Kidney (tissue), 22 donors: ENCODE measurements around the gene PRTG. TPM values are rescaled to one million over a fixed set of nuclear protein-coding genes. Genes with fewer than 3 reads are reported as not detected.

Experiments used
- DNase-seq, 5 donors: peaks; one replicate each; pipeline ENCODE4 v3.0.0-alpha.2; 2013 to 2020
- FAIRE-seq: peaks from 2 replicates; lab custom pipeline; 2012; peaks lifted over from hg19 to GRCh38; lab: Jason Lieb, UNC
- H3K27ac ChIP-seq, 2 donors: one replicate each; pipeline ENCODE4 v1.7.0; 2013; ENCODE audit warnings: low read depth in 2 of 2, low read length in 2 of 2, inconsistent platforms in 1 of 2
- H3K27me3 ChIP-seq: one replicate; pipeline ENCODE4 v1.7.1; 2013; ENCODE audit warnings: low read length, inconsistent platforms; ENCODE audit not compliant: control insufficient read depth, insufficient read depth
- H3K36me3 ChIP-seq, 3 donors: one replicate each; pipeline versions ENCODE4 v1.7.0 to v1.7.1; 2013; ENCODE audit warnings: low read length in 3 of 3, control low read depth in 1 of 3, inconsistent platforms in 1 of 3; ENCODE audit not compliant: insufficient read depth in 3 of 3, control insufficient read depth in 2 of 3
- H3K4me1 ChIP-seq, 3 donors: one replicate each; pipeline versions ENCODE4 v1.7.0 to v1.7.1; 2013; ENCODE audit warnings: low read length in 3 of 3, inconsistent platforms in 1 of 3, low read depth in 1 of 3; ENCODE audit not compliant: control insufficient read depth in 2 of 3, insufficient read depth in 2 of 3
- H3K4me3 ChIP-seq, 3 donors: one replicate each; pipeline versions ENCODE4 v1.7.0 to v1.8.1; 2013; ENCODE audit warnings: low read length in 3 of 3, control low read depth in 1 of 3, inconsistent platforms in 1 of 3
- H3K9ac ChIP-seq, 3 donors: one replicate each; pipeline versions ENCODE4 v1.7.0 to v1.7.1; 2013; ENCODE audit warnings: low read length in 3 of 3, control low read depth in 1 of 3, inconsistent platforms in 1 of 3
- H3K9me3 ChIP-seq, 3 donors: one replicate each; pipeline versions ENCODE4 v1.7.0 to v1.7.1; 2013; ENCODE audit warnings: low read length in 3 of 3, control low read depth in 1 of 3, inconsistent platforms in 1 of 3; ENCODE audit not compliant: control insufficient read depth in 2 of 3, insufficient read depth in 1 of 3
- intact Hi-C: fragments of 100-400 bp; cut with DNase I; formaldehyde crosslinking; loops from one replicate; pipeline ENCODE4 v1.11.1; 2022
- long read RNA-seq, 10 donors: library from polyadenylated mRNA in 1 of 10; unstranded in 1 of 10; transcript quantifications; one replicate each; pipeline ENCODE4 v2.0.0 and lab custom pipeline, GENCODE V29; 2021 to 2026
- polyA plus RNA-seq: library from polyadenylated mRNA; stranded (reverse); fragments of 350-450 nt; fragmentation: Illumina TruSeq; extraction: RNeasy Lipid Tissue Mini Kit (QIAGEN cat#74804); gene quantifications from one replicate; pipeline ENCODE4 v1.2.3, GENCODE V29; 2014; ENCODE audit warnings: low read depth, low replicate concordance; ENCODE audit not compliant: insufficient read depth
- total RNA-seq: library from RNA; stranded (reverse); fragmentation: NEBNext Ultra II Directional; extraction: Animal tissue kit (Norgen Biotek cat#: 25700); gene quantifications from one replicate; pipeline ENCODE4 v1.2.1, GENCODE V29; 2021
- TF ChIP-seq, protein P1 (sequence below): IDR thresholded peaks from 3 replicates; pipeline ENCODE4 v1.5.1; 2012; ENCODE audit warnings: mild to moderate bottlenecking, moderate library complexity, borderline replicate concordance; ENCODE audit not compliant: insufficient read depth; ENCODE audit errors: extremely low read depth
- donor health status: control.
- donor health status: control.
- donor health status: control.
- donor health status: control.
- donor health status: control.
- donor health status: DM: yes; HTN: yes; CAD: no.
- donor health status: Normal renal cell carcinoma (clear cell type).

PRTG gene, protein sequence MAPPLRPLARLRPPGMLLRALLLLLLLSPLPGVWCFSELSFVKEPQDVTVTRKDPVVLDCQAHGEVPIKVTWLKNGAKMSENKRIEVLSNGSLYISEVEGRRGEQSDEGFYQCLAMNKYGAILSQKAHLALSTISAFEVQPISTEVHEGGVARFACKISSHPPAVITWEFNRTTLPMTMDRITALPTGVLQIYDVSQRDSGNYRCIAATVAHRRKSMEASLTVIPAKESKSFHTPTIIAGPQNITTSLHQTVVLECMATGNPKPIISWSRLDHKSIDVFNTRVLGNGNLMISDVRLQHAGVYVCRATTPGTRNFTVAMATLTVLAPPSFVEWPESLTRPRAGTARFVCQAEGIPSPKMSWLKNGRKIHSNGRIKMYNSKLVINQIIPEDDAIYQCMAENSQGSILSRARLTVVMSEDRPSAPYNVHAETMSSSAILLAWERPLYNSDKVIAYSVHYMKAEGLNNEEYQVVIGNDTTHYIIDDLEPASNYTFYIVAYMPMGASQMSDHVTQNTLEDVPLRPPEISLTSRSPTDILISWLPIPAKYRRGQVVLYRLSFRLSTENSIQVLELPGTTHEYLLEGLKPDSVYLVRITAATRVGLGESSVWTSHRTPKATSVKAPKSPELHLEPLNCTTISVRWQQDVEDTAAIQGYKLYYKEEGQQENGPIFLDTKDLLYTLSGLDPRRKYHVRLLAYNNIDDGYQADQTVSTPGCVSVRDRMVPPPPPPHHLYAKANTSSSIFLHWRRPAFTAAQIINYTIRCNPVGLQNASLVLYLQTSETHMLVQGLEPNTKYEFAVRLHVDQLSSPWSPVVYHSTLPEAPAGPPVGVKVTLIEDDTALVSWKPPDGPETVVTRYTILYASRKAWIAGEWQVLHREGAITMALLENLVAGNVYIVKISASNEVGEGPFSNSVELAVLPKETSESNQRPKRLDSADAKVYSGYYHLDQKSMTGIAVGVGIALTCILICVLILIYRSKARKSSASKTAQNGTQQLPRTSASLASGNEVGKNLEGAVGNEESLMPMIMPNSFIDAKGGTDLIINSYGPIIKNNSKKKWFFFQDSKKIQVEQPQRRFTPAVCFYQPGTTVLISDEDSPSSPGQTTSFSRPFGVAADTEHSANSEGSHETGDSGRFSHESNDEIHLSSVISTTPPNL
- total RNA-seq = 6.4 TPM
- polyA plus RNA-seq = 0.84 TPM
- long read RNA-seq, donor 1 = 0 reads
- long read RNA-seq, donor 2, full-length matches to known transcripts = 1 of 1 reads
- long read RNA-seq, donor 2, partial matches to known transcripts = 0 of 1 reads
- long read RNA-seq, donor 2, other reads (novel, unspliced or antisense) = 0 of 1 reads
- long read RNA-seq, donor 3, partial matches to known transcripts = 0 of 1 reads
- long read RNA-seq, donor 3, other reads (novel, unspliced or antisense) = 0 of 1 reads
- long read RNA-seq, donor 4, partial matches to known transcripts = 0 of 1 reads
- long read RNA-seq, donor 4, other reads (novel, unspliced or antisense) = 0 of 1 reads
- long read RNA-seq, donor 5 = 0 reads
- long read RNA-seq, donor 6 = 0 reads
- long read RNA-seq, donor 7, partial matches to known transcripts = 0 of 2 reads
- long read RNA-seq, donor 7, other reads (novel, unspliced or antisense) = 2 of 2 reads
- long read RNA-seq, donor 8 = 0 reads
- long read RNA-seq, donor 9 = 0 reads
- long read RNA-seq, donor 10 = 0 reads

DNA sequence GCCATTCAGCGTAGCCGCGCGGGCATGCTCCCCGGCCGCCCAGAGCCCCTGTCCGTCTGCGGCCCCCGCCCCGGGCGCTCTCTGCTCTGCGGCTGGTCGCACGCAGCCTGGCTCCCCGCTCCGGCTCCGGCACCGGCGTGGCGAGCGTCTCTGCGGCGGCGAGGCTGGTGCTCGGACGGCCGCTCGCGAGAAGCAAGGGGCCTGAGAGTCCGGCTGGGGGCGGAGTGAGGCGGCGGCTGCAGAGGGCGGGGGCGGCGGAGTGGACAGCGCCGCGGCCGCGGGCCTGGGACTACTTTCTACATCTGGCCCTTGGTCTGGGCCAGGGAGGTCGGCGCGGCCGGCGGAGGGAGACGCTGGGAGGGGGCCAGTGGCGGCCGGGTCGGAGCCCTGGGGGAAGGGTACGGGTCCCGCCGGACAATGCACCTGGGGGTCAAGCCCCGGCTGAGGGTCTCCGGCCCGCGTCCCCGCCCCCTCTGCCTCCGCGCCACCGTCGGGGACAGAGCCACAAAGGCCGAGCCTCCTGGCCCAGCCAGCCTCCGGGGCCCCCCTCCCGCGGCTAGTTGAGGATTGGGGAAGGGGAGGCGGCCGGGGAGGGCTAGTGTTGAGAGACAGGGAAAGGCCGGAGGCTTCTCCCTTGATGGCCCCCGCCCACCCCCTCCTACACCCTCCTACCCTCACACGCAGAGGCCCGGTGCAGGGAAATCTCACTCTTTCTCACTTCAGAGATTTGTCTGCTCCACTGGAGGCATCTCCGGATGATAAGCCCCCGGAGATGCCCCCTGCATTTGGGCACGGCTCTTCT lies at the start of gene PRTG:
TSS of gene PRTG (minus strand) at position 226 of the 802 bp plus-strand sequence. CDS start at position 5, 221 bp downstream.
- Histone ChIP-seq H3K36me3 (no peaks in the 10 kb centered on the region), H3K9me3 (no peaks in the 10 kb centered on the region), H3K4me1 (peaks cover 0 to 4% (median 0%) of the 10 kb centered on the region in 3 donors), H3K4me3 (peak within 1 kb of the TSS; percentile 75 to 88 (median 88)), H3K9ac (peak within 1 kb of the TSS; percentile 4 to 84 (median 62)), H3K27me3 (no peaks in the 10 kb centered on the region), H3K27ac (peak within 1 kb of the TSS; percentile 17 to 36)
- TF ChIP-seq, protein P1, sequence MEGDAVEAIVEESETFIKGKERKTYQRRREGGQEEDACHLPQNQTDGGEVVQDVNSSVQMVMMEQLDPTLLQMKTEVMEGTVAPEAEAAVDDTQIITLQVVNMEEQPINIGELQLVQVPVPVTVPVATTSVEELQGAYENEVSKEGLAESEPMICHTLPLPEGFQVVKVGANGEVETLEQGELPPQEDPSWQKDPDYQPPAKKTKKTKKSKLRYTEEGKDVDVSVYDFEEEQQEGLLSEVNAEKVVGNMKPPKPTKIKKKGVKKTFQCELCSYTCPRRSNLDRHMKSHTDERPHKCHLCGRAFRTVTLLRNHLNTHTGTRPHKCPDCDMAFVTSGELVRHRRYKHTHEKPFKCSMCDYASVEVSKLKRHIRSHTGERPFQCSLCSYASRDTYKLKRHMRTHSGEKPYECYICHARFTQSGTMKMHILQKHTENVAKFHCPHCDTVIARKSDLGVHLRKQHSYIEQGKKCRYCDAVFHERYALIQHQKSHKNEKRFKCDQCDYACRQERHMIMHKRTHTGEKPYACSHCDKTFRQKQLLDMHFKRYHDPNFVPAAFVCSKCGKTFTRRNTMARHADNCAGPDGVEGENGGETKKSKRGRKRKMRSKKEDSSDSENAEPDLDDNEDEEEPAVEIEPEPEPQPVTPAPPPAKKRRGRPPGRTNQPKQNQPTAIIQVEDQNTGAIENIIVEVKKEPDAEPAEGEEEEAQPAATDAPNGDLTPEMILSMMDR = no peak
- FAIRE-seq (no peak), DNase-seq (peak; percentile 88 to 94 (median 90))
- intact Hi-C loops = no loop called here

DNA sequence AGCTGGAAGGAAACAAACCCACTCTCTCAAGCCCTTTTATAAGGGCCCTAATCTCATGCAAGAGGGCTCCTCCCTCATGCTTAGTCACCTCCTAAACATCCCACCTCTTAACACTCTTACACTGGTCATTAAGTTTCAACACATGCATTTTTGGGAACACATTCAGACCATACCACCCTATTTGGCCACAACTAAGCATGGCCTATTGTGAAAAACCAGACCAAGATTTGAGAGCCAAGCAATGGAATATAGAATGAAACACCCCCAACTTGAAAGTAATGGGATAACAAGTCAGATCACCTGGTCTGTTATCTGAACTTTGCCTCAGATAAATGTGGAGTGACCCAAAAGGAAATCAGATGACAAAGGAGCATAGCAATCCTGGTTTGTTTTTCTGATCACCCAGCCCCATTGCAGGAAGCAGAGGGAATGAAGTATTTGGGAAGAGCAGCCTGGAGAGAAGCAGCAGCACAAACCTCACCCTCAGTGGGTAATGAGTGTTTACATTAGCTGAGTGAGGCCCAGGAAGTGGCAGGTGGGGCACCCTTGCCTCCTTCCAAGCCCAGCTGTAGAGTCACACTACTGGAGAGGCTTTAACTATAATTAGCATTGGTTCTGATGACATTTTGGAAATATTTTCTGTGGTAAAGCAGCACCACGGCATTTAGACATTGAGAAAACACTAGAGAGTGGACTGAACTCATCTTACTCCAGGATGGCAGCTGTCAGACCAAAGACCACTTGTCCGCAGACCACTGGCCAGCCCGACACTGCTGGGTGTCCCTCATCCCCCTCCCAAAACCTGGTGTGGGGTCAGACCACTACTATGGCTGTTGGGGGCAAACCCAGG lies 48.8 kb upstream of the PRTG start:
- intact Hi-C loops = no loop called here
- Histone ChIP-seq H3K9ac (no peak overlapping the region), H3K27ac (no peak overlapping the region), H3K36me3 (no peaks in the 10 kb centered on the region), H3K4me1 (no peaks in the 10 kb centered on the region), H3K4me3 (no peak overlapping the region), H3K9me3 (no peaks in the 10 kb centered on the region), H3K27me3 (no peaks in the 10 kb centered on the region)
- no peak for DNase-seq
- TF ChIP-seq, protein P1 = no peak
- no peak for FAIRE-seq
